HUDEP-2 (cell line): ENCODE data around the gene SAXO1.

Source experiments
- DNase-seq, 76 experiments: peaks; one replicate each; lab custom pipeline; 2025; ENCODE audit not compliant: unreplicated experiment in 76 of 76; lab: John Stamatoyannopoulos, UW

The SAXO1 gene

DNA sequence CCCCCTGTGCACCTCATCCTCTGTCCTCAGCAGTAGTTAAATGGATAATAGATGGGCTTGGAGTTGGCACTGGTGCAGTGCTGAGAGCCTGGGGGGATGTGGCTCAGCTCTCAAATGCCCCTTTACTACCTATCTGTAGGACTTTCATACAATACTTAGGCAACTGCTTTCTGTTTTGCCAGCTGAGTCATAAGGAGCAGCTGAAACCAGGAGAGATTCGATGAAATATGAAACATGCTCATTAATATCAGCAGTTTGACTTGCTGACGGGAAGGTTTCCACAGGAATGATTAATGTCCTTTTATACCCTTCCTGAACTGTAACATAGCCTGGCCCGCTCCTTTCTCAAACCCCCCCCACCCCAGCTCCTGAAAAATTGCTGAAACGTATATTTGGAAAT, 142.6 kb downstream of the SAXO1 start:
- DNase-seq = no peak

- DNase-seq = no peak
These were observed 143.5 kb downstream of the SAXO1 start for GRCh38 chr9:18889550-18889949.

DNA sequence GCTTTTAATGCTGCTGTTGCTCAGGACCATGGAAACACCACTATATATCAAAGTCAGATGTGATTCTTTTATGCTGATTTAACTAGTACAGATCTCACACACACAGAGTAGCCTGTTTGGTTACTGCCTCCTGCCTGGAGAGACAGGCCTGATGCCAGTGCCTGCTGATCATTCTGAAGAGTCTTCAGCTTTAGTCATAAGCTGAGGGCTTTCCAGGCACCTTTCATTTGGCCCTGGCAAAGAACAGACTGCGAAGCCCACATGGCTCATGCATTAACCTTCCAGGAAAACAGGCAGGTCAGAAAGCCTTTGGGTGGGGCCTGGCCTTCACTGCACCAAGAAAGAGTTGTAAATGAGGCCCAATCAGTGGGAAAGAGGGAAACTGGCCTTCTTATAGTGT, 144.7 kb downstream of the SAXO1 start:
- no peak for DNase-seq

DNA sequence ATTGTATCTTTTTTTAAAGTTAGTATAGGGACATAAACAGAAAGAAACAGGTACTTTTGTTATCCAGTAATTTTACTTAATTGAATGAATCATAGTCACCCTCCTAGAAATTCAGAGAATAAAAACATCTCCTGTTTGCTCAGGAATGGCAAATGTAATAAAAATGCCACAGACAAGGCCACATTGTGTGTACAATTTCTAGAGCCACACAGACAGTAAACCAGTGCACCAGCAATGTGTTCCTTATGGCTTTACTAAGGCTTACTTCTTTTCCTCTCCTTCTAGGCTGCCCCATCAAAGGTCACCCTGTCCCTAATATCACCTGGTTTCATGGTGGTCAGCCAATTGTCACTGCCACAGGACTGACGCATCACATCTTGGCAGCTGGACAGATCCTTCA, 145.5 kb downstream of the SAXO1 start:
- DNase-seq = no peak

GRCh38 chr9:18881758-18882157, 151.3 kb downstream of the SAXO1 start:
- DNase-seq = no peak

- no peak for DNase-seq
These were observed 155.0 kb downstream of the SAXO1 start for GRCh38 chr9:18877984-18878383.
